Renal cortex interstitium (tissue), 11 donors: Measurements from ENCODE around the gene AGBL1. TPM values are rescaled to one million over a fixed set of nuclear protein-coding genes. Genes with fewer than 3 reads are reported as not detected.
A peak's percentile ranks its signal among the peaks of the same experiment; 100 is the strongest.

Source experiments
- DNase-seq, 11 donors: peaks; one replicate each; pipeline ENCODE4 v3.0.0-alpha.2; 2013; ENCODE audit warnings: low read depth in 9 of 11, low spot score in 4 of 11; ENCODE audit errors: extremely low read depth in 1 of 11
- polyA plus RNA-seq, 3 donors: library from polyadenylated mRNA; unstranded; fragments of 120-200 nt; gene quantifications; one replicate each; pipeline ENCODE4 v1.2.1, GENCODE V29; 2013; ENCODE audit not compliant: insufficient read length in 3 of 3

Gene AGBL1
- polyA plus RNA-seq, 3 donors = 0.16 to 0.26 (median 0.17) TPM

- DNase-seq = no peak
These were observed 621.9 kb downstream of the AGBL1 start for GRCh38 chr15:86701611-86701963.

GRCh38 chr15:86706813-86707212 lies 627.1 kb downstream of the AGBL1 start:
- no peak for DNase-seq

- no peak for DNase-seq
These were observed 631.8 kb downstream of the AGBL1 start for GRCh38 chr15:86711476-86711875.

- DNase-seq = no peak
These were observed 634.6 kb downstream of the AGBL1 start for GRCh38 chr15:86714241-86714640.

- DNase-seq = no peak
These were observed 646.0 kb downstream of the AGBL1 start for GRCh38 chr15:86725628-86726027.

- DNase-seq = no peak
These were observed 655.8 kb downstream of the AGBL1 start for GRCh38 chr15:86735247-86736040.

- no peak for DNase-seq
These were observed 662.2 kb downstream of the AGBL1 start for GRCh38 chr15:86741917-86742316.

GRCh38 chr15:86743283-86743903 lies 663.7 kb downstream of the AGBL1 start:
- DNase-seq = peak in 5 of 11 donors; percentile 7 to 14 (median 11)

GRCh38 chr15:86744198-86744780 lies 664.6 kb downstream of the AGBL1 start:
- no peak for DNase-seq

- DNase-seq = no peak
These were observed 671.4 kb downstream of the AGBL1 start for GRCh38 chr15:86751116-86751515.

- no peak for DNase-seq
These were observed 675.2 kb downstream of the AGBL1 start for GRCh38 chr15:86754846-86755245.

- no peak for DNase-seq
These were observed 677.0 kb downstream of the AGBL1 start for GRCh38 chr15:86756688-86757087.

- DNase-seq = no peak
These were observed 680.3 kb downstream of the AGBL1 start for GRCh38 chr15:86759800-86760523.

GRCh38 chr15:86762874-86763273 lies 683.2 kb downstream of the AGBL1 start:
- DNase-seq = no peak

GRCh38 chr15:86764021-86764420 lies 684.4 kb downstream of the AGBL1 start:
- no peak for DNase-seq

GRCh38 chr15:86765281-86765680 lies 685.6 kb downstream of the AGBL1 start:
- peak; percentile 9 to 72 (median 33) for DNase-seq

- no peak for DNase-seq
These were observed 692.8 kb downstream of the AGBL1 start for GRCh38 chr15:86772369-86773059.

GRCh38 chr15:86773736-86774135 lies 694.1 kb downstream of the AGBL1 start:
- no peak for DNase-seq

- no peak for DNase-seq
These were observed 696.5 kb downstream of the AGBL1 start for GRCh38 chr15:86776145-86776544.
